Panc1 (cell line): Measurements from ENCODE around the gene CARD16. TPM values are rescaled to one million over a fixed set of nuclear protein-coding genes. Genes with fewer than 3 reads are reported as not detected.

Source experiments
- ATAC-seq: fragments of 200-7000 bp; cut with Tn5 transposase; 2 replicates; pipeline ENCODE4 v1.9.1; 2020; ENCODE audit warnings: mild to moderate bottlenecking, moderate library complexity
- BruUV-seq: library from RNA; stranded (reverse); fragments of 400-500 nt; replicated peaks from 2 replicates; lab custom pipeline; 2021; lab: Mats Ljungman, UMichigan
- CTCF ChIA-PET: fragments of 300-600 bp; sonication (Branson Sonifier 250); formaldehyde crosslinking; loops from one replicate; lab custom pipeline; 2022; ENCODE audit warnings: antibody characterized with exemption; lab: Charles Lee
- POLR2A ChIA-PET: fragments of 300-600 bp; sonication (Branson Sonifier 250); formaldehyde crosslinking; loops from one replicate; lab custom pipeline; 2022; ENCODE audit warnings: antibody characterized with exemption; lab: Charles Lee
- DNase-seq: peaks from one replicate; pipeline ENCODE4 v3.0.0-alpha.2; 2010; ENCODE audit warnings: low read depth, low spot score
- H3K27ac ChIP-seq: 2 replicates; pipeline ENCODE4 v1.5.1; 2011; ENCODE audit warnings: mild to moderate bottlenecking, low read length, inconsistent platforms
- H3K27me3 ChIP-seq: fragments of 200-500 bp; sonication (Bioruptor generic); 2 replicates; pipeline ENCODE4 v1.6.0; 2014; ENCODE audit warnings: low read length, inconsistent platforms; ENCODE audit not compliant: control insufficient read depth, insufficient read depth
- H3K36me3 ChIP-seq: fragments of 200-500 bp; sonication (Bioruptor generic); 2 replicates; pipeline ENCODE4 v1.5.1; 2014; ENCODE audit warnings: inconsistent platforms, mild to moderate bottlenecking, low read length, moderate library complexity; ENCODE audit not compliant: control insufficient read depth, insufficient read depth
- H3K4me1 ChIP-seq: 2 replicates; pipeline ENCODE4 v1.5.1; 2011; ENCODE audit warnings: inconsistent platforms, mild to moderate bottlenecking, low read length, moderate library complexity; ENCODE audit not compliant: control insufficient read depth, insufficient read depth
- H3K4me3 ChIP-seq, 2 experiments: 2 replicates each; pipeline ENCODE4 v1.5.1; 2011 to 2012; ENCODE audit warnings: low read depth in 2 of 2, low read length in 2 of 2, mild to moderate bottlenecking in 2 of 2, inconsistent platforms in 1 of 2, moderate library complexity in 1 of 2
- H3K9me3 ChIP-seq: fragments of 200-500 bp; sonication (Bioruptor generic); 2 replicates; pipeline ENCODE4 v1.5.1; 2014; ENCODE audit warnings: low read depth, mild to moderate bottlenecking, inconsistent platforms, low read length, moderate library complexity; ENCODE audit not compliant: control insufficient read depth, insufficient read depth
- CTCF ChIP-seq: fragments of 450-650 bp; IDR thresholded peaks from 2 replicates; pipeline ENCODE4 v1.5.1; 2017; ENCODE audit warnings: mild to moderate bottlenecking
- POLR2AphosphoS5 ChIP-seq: IDR thresholded peaks from 2 replicates; pipeline ENCODE4 v1.6.1; 2012; ENCODE audit warnings: mild to moderate bottlenecking, low read depth, low read length, moderate library complexity
- REST ChIP-seq, 2 experiments: IDR thresholded peaks; 2 replicates each; pipeline ENCODE4 v1.6.1; 2011 to 2012; ENCODE audit warnings: low read depth in 2 of 2, control low read depth in 1 of 2, low read length in 1 of 2, mild to moderate bottlenecking in 1 of 2, moderate library complexity in 1 of 2; ENCODE audit not compliant: insufficient read depth in 1 of 2
- SIN3A ChIP-seq: IDR thresholded peaks from 2 replicates; pipeline ENCODE4 v1.6.1; 2012; ENCODE audit warnings: low read depth, mild to moderate bottlenecking, low read length, moderate library complexity, borderline replicate concordance; ENCODE audit not compliant: insufficient read depth
- TCF7L2 ChIP-seq: IDR thresholded peaks from 2 replicates; pipeline ENCODE4 v1.6.1; 2011; ENCODE audit warnings: mild to moderate bottlenecking, low read depth, low read length, inconsistent platforms
- in situ Hi-C: cut with HindIII; loops from 2 replicates; pipeline ENCODE4 v1.10.0; 2016; ENCODE audit warnings: low sequenced_read_pairs, low pct_unique_long_range_greater_than_20kb
- intact Hi-C: fragments of 100-400 bp; cut with micrococcal nuclease; formaldehyde crosslinking; loops from one replicate; pipeline ENCODE4 v1.10.0; 2022; ENCODE audit not compliant: unreplicated experiment
- total RNA-seq: library from RNA; stranded (reverse); gene quantifications from one replicate; pipeline ENCODE4 v1.2.1, GENCODE V29; 2021; ENCODE audit not compliant: unreplicated experiment

The CARD16 gene
- total RNA-seq, 1 experiment from 2014 or later: not detected

- no peaks in the 10 kb centered on the region for H3K4me1 ChIP-seq
- H3K36me3 ChIP-seq: no peaks in the 10 kb centered on the region
- intact Hi-C loops: no loop called here
- H3K9me3 ChIP-seq: no peaks in the 10 kb centered on the region
- TF ChIP-seq POLR2AphosphoS5: no peak
- no peak for TF ChIP-seq SIN3A
- TF ChIP-seq REST (IDR thresholded peaks at IDR 0.05; ENCODE audit: insufficient read depth in 1 of 2, low read depth in 2 of 2, low read length in 1 of 2): no peak
- no peak for TF ChIP-seq CTCF
- TF ChIP-seq TCF7L2: no peak
- DNase-seq (no peak), ATAC-seq (no peak)
- in situ Hi-C loops: no loop called here
- H3K4me3 ChIP-seq: no peak overlapping the region
- ChIA-PET CTCF (no interaction called here), POLR2A (no interaction called here)
- H3K27ac ChIP-seq: no peak overlapping the region
- BruUV-seq: no TSS peak
- no peaks in the 10 kb centered on the region for H3K27me3 ChIP-seq
Measured at GRCh38 chr11:105022527-105022926, 22.6 kb downstream of the CARD16 start.

GRCh38 chr11:105007463-105007862 is 37.7 kb downstream of the CARD16 start:
- in situ Hi-C loops (no loop called here), intact Hi-C loops (no loop called here)
- ATAC-seq: no peak
- Histone ChIP-seq H3K9me3 (no peaks in the 10 kb centered on the region), H3K4me1 (no peaks in the 10 kb centered on the region), H3K4me3 (no peak overlapping the region), H3K27ac (no peak overlapping the region), H3K27me3 (no peaks in the 10 kb centered on the region), H3K36me3 (no peaks in the 10 kb centered on the region)
- DNase-seq: no peak
- POLR2A ChIA-PET: no interaction called here
- CTCF ChIA-PET: no interaction called here
- TF ChIP-seq TCF7L2 (no peak), POLR2AphosphoS5 (no peak), SIN3A (no peak), REST (IDR thresholded peaks at IDR 0.05; ENCODE audit: insufficient read depth in 1 of 2, low read depth in 2 of 2, low read length in 1 of 2) (no peak), CTCF (no peak)
- BruUV-seq: no TSS peak
